ENCODE results near the gene SPTBN1.

The SPTBN1 gene

DNA sequence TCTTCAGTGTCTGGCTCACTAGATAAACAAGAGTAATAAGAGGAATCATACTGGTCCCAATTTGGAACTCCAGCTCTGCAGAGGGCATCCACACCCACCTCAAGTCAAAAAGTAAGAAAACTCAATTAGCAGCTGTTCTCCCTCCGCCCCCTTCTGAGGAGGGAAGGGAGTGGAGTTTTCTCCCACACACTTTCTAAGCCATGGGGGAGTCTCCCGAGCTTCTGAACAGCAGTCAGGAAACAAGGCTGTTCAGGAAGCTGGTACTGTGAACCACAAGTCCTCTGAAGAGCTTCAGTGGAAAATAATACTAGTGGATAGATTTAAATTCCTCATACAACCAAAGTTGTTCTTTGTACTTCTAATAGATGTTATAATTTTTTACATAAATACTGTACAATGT lies 32.9 kb upstream of the SPTBN1 start:
- TF ChIP-seq, protein P1, sequence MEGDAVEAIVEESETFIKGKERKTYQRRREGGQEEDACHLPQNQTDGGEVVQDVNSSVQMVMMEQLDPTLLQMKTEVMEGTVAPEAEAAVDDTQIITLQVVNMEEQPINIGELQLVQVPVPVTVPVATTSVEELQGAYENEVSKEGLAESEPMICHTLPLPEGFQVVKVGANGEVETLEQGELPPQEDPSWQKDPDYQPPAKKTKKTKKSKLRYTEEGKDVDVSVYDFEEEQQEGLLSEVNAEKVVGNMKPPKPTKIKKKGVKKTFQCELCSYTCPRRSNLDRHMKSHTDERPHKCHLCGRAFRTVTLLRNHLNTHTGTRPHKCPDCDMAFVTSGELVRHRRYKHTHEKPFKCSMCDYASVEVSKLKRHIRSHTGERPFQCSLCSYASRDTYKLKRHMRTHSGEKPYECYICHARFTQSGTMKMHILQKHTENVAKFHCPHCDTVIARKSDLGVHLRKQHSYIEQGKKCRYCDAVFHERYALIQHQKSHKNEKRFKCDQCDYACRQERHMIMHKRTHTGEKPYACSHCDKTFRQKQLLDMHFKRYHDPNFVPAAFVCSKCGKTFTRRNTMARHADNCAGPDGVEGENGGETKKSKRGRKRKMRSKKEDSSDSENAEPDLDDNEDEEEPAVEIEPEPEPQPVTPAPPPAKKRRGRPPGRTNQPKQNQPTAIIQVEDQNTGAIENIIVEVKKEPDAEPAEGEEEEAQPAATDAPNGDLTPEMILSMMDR (IDR thresholded peaks at IDR 0.05; ENCODE audit: extremely low read depth, insufficient read depth, missing control alignments) = no peak
- no peak for DNase-seq (ENCODE audit: low spot score)
- in situ Hi-C loops (cut with MboI; ENCODE audit: low pct_unique_long_range_greater_than_20kb, low sequenced_read_pairs, unreplicated experiment) = no loop called here

DNA sequence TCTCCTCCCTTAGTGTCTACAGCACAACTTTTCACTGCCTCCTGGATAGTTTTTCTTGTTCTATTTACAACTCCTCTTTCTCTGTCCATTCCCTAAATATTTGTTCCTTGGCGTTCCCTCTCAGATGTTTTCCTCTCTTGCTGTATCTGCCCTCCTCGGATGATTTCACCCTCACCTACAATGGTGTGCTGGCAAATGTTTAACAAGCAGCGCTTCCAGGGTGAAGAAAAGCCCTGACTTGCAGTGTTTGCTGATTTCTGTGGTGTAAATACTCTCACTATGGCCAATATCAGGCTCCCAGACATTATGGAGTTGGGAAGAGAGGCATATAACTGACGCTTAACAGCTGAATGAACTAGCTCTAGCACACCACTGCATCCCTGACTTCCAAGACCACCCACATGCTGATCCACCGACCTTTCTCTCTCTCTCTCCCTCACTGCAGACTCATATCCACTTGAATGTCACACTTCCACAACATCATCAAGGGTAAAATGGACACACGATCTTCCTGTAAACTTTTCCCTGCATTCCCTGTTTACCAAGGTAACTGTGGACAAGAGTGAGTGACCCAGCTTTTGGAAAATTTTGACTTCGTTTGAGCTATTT lies 31.5 kb upstream of the SPTBN1 start:
- in situ Hi-C loops (cut with MboI; ENCODE audit: low pct_unique_long_range_greater_than_20kb, low sequenced_read_pairs, unreplicated experiment) = no loop called here
- DNase-seq (ENCODE audit: low spot score) = no peak
- TF ChIP-seq, protein P1 (IDR thresholded peaks at IDR 0.05; ENCODE audit: extremely low read depth, insufficient read depth, missing control alignments) = no peak

DNA sequence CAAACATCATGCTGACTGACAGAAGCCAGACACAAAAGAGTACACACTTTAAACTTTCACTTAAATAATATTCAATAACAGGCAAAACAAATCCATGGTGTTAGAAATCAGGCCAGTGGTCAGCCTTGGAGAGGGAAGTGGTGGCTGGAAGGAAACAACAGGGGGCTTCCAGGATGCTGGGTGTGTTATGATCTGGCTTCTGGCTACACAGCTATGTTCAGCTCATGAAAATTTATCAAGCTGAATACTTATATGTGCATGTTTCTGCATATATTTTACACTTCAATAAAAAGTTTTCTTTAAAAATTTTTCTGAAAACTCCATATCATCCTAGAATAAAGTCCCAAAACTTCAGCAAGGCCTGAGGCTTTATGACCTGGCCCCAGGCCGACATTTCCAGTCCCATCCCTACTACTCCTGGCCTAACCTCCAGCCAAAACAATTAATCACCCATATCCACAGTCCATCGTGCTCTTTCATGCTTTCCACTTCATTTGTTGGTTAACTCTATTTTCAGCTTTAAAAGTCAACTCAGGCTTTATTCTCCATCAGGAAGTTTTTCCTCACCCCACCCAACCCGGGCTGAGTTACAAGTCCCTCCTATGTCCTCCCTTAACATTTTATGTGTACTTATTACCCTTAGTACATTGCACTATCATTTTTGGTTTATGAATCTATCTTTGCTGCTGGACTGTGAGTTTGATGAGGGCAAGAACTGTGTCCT lies 27.9 kb upstream of the SPTBN1 start:
- in situ Hi-C loops (cut with MboI; ENCODE audit: low pct_unique_long_range_greater_than_20kb, low sequenced_read_pairs, unreplicated experiment) = no loop called here
- TF ChIP-seq, protein P1 (IDR thresholded peaks at IDR 0.05; ENCODE audit: extremely low read depth, insufficient read depth, missing control alignments) = no peak
- no peak for DNase-seq (ENCODE audit: low spot score)

DNA sequence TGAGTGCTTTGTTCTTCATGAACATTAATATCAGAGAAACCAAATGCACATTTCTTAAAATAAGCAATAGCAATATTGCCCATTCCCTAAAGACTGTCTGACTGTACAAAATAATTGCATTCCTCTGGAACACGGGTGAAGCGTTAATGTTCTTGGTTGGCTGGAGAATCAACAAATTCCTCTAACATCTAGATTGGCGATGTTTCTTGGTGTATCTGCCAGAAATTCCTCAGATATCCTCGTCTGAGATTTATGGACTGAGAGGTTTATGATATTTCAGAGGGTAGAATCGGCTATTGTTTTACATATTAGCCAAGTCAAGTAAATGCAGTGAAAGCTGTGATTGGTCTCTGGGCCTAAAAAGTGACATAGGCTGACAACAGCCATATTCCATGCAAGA lies 27.1 kb upstream of the SPTBN1 start:
- DNase-seq (ENCODE audit: low spot score) = no peak
- in situ Hi-C loops (cut with MboI; ENCODE audit: low pct_unique_long_range_greater_than_20kb, low sequenced_read_pairs, unreplicated experiment) = no loop called here
- TF ChIP-seq, protein P1 (IDR thresholded peaks at IDR 0.05; ENCODE audit: extremely low read depth, insufficient read depth, missing control alignments) = no peak

DNA sequence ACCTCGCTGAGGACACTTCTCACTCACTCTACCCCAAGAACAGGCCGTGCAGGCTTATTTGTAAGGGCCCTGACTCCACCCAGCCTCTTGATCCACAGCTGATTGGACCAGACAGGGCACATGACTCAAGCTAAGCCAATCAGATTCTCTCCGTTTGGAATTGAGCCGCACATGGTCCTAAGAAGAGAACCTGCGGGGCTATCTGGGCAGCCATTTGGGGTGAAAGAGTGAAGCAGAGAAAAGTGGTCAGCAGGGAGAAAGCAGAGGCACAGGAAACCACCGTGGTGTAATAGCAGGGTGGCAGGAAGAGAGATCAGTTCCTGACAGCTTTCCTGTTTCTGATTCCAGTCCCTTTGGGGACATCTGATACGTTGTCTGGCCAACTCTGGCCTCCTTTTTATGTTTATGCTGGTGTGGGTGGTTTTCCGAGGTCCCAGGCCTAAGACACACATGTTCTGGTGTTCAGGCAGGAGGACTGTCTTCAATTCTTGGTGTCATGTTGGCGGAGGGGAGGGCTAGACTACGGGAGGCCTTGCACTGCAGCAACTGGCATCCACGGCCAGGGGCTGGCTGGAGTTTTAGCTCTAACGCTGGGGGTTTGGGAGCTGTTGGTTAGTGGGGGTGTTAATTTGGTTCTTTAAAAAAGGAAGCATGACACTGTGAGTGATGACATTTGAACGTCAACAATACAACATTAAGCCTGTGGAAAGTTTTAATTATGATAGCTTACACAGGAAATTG lies 26.1 kb upstream of the SPTBN1 start:
- in situ Hi-C loops (cut with MboI; ENCODE audit: low pct_unique_long_range_greater_than_20kb, low sequenced_read_pairs, unreplicated experiment) = no loop called here
- no peak for DNase-seq (ENCODE audit: low spot score)
- TF ChIP-seq, protein P1 (IDR thresholded peaks at IDR 0.05; ENCODE audit: extremely low read depth, insufficient read depth, missing control alignments) = no peak

DNA sequence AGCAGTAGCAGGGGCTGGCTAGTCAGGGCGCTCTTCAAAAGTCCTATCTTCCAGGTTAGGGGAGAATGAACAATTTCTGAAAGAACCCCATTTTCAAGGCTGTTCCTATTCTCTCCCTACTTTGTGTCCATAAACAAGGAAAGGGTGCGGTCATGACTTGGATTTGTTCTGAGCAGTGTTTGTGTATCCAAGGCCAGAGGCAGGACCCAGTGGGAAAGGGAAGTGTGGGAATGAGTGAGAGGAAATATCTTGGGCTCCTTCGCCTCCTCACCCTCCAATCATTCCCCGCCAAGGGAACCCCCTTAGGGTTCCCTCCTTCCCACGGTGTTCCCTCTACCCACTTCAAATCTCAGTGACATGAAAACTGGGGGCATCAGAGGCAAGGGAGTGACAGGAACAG lies 25.5 kb upstream of the SPTBN1 start:
- TF ChIP-seq, protein P1 (IDR thresholded peaks at IDR 0.05; ENCODE audit: extremely low read depth, insufficient read depth, missing control alignments) = no peak
- no peak for DNase-seq (ENCODE audit: low spot score)
- in situ Hi-C loops (cut with MboI; ENCODE audit: low pct_unique_long_range_greater_than_20kb, low sequenced_read_pairs, unreplicated experiment) = no loop called here

All from GM13977 (cell line).